SK-MEL-5 (cell line): ENCODE measurements around the gene GALNT2. TPM values are rescaled to one million over a fixed set of nuclear protein-coding genes. Genes with fewer than 3 reads are reported as not detected.

Experiments used
- DNase-seq: peaks from one replicate; pipeline ENCODE4 v3.0.0-alpha.2; 2016; ENCODE audit warnings: low read depth, low spot score
- in situ Hi-C: cut with HindIII; loops from 2 replicates; pipeline ENCODE4 v1.10.0; 2016; ENCODE audit warnings: low sequenced_read_pairs, high pct_unique_total_duplicates, low pct_unique_long_range_greater_than_20kb
- total RNA-seq: library from RNA; depleted of rRNA; stranded (reverse); fragments of >200 nt; shearing (Covaris generic); gene quantifications from 2 replicates; pipeline ENCODE4 v1.2.3, GENCODE V29; 2014

Gene GALNT2
- total RNA-seq, 1 experiment from 2014 or later, result 149 TPM

DNA sequence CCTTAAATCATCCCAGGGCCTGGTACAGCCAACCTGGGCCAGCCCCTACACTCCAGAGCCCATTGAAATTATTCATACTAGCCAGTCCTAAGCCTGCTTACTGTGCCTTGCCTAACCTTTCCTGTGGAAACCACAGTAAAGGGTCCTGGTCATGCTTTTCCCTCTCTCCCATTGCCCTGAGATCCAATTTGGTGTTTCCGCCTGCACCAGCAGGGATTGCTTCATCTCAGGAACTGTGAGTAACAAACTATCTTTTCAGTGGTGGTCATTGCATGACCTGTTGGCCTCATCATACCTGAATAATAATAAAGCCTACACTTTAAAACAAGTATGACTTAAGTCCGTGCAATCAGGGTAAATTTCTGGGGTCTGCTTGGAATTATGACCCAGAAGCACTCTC, 18.7 kb upstream of the GALNT2 start:
- DNase-seq, result no peak
- in situ Hi-C loops, result no loop called here

DNA sequence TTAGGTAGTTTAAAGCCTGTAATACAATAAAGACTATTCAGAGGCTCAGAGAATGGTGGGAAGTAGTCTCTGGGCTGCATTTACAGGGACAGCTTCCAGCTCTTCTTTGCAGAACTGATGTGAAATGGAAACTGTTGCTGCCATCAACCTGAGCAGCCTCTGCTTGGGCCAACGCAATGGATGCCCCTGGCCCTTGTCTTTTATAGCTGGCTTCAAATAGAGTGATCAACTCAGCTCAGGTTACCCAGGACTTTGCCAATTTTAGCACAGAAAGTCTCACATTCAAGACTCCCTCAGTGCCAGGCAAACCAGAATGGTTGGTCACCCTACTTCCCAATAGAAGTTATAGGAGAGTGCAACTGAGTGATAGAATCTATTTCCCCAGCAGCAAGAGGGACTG, 18.1 kb upstream of the GALNT2 start:
- in situ Hi-C loops, result no loop called here
- no peak for DNase-seq

DNA sequence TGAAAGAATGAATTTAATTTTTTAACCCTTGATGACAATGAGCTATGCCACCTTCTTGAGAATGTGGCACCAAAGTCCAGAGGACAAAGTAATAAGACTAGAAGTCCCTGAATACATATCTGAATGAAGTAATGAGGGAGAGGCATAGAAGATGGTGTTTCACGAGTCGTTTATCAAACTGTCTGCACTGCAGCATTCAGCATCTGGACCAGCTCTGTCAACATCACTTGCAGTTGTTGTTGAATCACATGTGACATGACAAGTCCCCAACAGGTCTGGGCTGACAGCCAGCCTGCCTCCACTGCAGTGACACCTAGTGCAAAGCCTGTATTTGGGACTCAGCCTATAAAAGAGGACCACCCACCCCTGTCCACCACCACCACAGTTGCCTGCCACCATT, 17.3 kb upstream of the GALNT2 start:
- no peak for DNase-seq
- in situ Hi-C loops, result no loop called here

DNA sequence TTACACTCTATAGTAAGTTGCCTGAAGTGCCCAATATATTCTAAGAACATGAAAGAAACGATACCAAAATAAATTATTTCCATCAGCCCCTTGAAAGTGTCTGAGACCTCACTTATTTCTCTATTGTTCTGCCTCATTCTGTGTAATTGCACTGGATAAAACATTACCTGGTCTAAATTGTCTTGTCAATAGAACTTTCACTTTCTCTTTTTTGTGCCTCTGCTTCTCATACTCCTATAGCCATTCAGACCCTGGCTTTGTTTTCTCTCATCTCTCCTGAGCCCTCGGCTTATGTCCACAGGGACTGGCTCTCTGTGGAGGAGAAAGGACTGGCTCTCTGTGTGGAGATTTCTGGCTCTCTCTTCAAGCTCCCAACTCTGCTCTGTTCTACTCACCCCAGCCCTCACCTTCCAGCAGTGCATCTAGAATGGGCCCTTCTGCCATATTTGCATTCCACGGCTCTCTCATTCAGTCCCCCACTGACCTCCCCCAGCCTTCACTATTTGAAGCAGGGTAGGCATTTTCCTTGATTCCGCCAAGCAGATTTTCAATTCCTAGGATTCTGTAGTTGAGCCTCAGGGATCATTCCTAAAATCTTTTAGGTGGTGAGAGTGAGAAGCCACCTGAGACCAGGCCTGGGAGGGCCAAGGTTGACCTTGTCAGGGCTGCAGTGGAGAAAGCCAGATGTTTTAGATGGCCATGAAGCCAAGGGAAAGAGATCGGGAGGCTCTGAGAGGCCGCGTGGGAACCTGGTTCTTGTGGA, 15.9 kb upstream of the GALNT2 start:
- no peak for DNase-seq

DNA sequence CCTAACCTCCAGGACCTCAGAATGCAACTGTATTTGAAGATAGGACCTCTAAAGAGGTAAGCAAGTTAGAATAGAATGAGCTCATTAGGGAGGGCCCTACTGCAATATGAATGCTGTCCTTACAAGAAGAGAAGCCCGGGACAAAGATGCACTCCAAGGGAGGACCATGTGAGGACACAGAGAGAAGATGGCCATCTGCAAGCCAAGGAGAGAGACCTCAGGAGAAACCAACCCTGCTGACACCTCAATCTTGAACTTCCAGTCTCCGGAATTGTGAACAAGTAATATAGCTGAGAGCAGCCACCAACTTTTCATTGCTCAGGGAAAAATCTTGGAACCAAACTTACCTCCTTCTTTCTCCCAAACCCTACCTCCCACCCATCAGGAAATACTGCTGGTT, 15.0 kb upstream of the GALNT2 start:
- in situ Hi-C loops, result no loop called here
- no peak for DNase-seq

More for the DNA sequence above, 15.9 kb upstream of the GALNT2 start:
- in situ Hi-C loops, result no loop called here

DNA sequence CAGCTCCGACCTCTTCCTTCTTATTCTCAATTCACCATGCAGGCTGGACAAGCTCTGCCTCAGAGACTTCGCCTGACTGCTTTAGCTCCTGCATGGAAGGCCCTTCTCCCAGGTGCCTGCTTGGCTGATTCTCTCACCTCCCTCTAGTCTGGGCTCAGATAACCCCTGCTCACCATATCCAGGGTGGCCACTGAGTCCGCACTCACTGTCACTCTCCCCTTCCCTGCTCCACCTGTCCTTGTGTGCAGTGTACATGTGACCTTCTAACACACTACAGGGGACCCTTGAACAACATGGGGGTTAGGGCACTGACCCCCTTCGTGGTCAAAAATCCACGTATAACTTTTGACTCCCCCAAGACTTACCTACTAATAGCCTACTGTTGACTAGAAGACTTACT, 14.4 kb upstream of the GALNT2 start:
- in situ Hi-C loops, result no loop called here
- DNase-seq, result no peak

DNA sequence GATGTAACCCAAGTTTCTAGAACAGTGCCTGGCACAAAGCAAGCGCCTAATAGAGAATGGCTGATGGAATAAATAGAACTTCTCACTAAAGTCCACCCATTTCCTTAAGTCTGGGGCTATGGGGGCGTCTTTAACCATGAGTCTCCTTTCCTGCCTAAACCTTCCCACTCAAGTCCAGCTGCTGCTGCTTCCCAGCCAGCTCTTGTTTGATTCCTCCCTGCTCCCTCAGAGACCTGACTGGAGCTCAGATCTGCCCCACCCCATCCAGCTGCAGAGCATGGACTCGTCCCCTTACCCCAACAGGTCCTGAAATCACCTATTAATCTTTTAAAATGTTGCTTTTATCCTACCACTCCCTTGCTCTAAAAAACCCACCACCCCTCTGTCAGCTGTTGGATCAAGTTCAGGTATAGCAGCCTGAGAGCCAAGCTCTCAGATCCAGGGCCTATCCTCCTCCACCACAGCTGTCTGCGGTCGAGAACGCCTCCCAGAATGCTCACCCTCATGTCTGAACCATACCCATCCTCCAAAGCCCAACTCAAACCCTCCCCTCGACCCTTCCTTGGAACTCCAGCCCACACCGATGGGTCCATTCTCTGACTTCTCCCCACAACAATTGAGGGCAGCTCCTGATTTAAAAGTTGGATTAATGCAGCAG, 12.8 kb upstream of the GALNT2 start:
- in situ Hi-C loops, result no loop called here
- no peak for DNase-seq

DNA sequence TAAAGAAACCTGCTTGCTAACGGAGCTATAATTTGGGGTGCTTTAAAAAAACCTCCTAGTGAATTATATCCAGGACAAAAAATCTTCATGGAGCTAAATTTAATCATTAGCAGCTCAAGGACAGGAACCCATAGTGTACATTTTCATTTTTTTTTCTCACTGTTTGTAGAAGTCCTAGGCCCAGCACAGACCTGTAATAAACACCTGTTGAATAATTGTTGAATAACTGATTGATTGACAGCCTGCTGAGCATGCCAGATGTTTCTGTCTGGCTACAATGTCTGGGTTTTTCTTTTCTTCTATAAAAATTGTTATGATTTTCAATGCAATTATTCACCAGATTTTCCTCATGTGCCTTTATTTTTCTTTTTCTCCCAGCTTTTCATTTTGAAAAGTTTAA, 10.9 kb upstream of the GALNT2 start:
- no peak for DNase-seq
- in situ Hi-C loops, result no loop called here

DNA sequence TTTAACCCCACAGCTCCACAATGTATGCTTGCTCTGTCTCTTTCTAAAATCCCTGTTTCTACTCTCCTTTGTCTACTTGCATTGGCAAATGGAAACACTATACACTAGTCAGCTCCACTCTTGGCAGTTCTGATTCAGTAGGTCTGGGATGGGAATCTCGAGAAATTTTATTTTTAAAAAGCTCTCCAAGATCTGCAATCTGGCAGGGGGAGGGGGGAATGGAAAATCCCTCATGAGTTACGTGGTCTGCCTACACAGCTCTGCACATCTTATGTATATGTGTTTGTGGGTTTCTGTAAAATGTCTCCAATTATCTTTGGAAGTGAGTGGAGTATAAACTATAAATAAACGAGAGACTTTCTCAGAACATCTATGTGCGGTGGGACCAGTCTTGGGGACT, 9.9 kb upstream of the GALNT2 start:
- DNase-seq, result no peak

DNA sequence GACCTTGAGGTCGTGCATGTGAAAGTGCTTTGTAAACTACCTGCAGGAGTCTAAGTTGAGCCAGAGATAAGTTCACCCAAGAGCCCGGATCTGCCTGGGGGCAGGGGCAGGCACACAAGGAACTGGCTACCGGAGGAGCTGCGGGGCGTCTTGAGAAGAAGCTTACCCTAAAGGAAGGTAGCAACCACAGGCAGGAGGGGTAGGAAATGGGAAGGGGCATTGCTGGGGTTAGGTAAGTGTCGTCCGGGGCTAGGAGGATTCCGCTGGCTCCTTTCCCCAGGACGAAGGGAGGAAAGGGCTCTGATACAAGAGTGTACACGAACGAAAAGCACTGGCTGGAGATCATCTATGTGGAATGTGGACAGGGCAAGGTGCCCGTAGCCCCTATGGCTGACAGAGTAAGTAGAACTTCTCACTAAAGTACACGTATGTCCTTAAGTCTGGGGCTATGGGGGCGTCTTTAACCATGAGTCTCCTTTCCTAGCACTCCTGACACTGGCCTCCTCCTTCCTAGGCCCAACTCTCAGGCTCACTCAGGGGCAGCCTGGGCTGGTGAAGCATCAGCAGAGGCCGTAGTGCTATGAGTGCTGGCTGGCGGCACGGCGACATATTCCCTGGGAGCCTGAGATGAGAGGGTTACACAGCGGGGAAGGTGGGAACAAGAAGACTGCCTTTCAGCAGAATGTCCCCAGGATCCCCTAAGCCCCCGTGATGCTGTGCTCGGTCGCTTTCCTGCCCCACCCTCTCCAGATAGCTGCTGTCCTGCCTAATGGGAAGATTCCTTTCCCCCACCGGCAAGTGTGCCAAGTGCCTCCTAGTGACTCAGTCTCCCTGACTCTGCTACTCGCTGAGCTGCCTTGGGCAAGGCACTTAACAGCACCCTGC, 9.1 kb upstream of the GALNT2 start:
- DNase-seq, result no peak
- in situ Hi-C loops, result no loop called here

More for the DNA sequence above, 9.9 kb upstream of the GALNT2 start:
- in situ Hi-C loops, result no loop called here

DNA sequence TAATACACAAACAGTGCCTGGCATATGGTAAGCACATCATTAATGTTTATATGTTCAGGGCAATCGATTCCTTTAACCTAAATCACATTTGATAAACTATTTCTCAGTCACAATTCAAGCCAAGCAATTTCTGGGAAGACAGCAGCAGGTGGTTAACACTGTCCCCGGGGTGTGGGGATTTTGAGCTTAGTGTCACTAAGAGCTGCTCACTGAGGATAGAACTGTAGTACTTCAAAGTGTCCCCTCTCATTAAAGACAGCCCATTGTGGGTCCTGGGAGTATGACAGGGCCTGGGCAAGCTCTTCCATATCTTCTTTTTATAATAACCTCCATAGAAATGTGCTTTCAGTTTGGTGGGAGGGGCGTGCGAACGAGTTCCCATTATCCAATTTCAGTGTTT, 8.4 kb upstream of the GALNT2 start:
- in situ Hi-C loops, result no loop called here
- no peak for DNase-seq

DNA sequence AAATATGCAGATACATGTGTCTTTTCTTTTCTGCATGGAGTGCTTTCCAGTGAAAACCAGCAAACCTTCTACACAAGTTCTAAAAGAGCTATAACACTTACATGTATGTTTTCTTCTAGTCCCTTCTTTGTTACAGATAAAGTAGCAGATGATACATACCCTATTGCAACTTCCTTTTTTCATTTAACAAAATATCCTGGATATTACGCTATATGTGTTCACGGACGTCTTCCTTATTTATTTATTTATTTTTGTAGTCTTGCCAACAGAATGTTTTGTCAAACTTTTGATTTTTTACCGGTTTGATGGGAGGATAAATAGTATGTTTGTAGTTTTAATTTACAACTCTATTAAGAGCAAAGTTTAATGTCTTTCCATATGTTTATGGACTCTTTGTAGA, 5.2 kb upstream of the GALNT2 start:
- in situ Hi-C loops, result no loop called here
- no peak for DNase-seq

DNA sequence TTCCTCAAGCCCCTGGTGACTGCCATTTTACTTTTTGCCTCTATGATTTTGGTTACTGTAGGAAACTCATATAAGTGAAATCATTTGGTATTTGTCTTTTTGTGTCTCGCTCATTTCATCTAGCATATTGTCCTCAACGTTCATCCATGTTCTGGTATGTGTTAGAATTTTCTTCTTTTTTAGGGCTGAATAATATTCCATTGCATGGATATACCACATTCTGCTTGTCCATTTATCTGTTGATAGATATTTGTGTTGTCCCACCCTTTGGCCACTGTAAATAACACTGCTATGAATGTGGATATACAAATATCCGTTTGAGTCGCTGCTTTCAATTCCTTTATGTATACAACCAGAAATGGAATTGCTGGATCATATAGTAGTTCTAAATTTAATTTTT, 4.5 kb upstream of the GALNT2 start:
- no peak for DNase-seq
- in situ Hi-C loops, result no loop called here

DNA sequence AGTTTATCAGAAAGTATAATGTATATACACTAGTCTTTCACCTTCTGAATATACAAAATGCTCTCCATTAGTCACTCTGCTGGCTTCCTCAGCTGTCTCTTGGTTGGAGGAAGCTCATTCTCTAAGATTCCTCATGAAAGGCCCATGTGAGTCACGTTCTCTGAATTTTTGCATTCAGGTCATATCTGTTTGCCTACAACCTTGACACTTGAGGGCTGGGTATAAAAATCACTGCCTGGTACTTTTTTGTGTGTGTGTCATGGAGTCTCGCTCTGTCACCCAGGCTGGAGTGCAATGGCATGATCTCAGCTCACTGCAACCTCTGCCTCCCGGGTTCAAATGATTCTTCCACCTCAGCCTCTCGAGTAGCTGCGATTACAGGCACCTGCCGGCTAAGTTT, 2.8 kb upstream of the GALNT2 start:
- in situ Hi-C loops, result no loop called here
- no peak for DNase-seq

DNA sequence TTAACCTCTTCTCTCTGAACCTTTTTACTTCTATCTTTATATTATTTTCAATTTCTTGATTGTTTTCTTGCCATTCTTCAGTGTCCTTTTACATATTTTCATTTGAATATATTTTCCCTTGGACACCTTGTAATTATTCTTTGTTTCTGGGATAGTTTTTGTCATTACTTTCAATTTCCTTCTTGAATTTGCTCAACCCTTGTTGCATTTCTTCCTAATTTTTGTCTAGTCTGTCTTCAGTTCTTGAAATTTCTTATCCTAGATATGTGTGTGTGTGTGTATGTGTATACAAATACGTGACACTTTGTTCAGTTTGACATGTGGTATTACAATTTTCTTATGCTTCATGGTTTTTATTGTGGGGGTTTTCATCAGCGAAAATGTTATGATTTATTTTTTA, 1.9 kb upstream of the GALNT2 start:
- in situ Hi-C loops, result no loop called here
- no peak for DNase-seq

DNA sequence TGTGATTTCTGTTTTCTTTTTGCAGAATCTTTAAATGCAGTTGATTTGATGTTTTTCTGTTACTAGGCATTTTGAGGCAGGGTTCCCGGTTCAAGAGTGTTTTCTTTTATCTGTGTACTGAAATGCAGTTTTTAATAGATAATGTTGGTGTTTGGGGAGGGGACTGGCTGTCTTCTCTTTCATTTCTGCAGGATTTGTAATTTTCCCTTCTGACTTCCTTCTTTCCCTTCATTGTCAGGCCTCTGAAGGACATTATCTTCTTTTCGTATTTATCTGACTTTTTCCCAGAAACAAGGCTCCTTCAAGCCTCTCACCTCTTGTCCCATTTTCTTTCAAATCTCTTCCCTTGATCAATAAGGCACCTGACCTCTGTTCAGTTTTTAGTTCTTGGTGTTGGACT, 1.5 kb upstream of the GALNT2 start:
- in situ Hi-C loops, result no loop called here

DNA sequence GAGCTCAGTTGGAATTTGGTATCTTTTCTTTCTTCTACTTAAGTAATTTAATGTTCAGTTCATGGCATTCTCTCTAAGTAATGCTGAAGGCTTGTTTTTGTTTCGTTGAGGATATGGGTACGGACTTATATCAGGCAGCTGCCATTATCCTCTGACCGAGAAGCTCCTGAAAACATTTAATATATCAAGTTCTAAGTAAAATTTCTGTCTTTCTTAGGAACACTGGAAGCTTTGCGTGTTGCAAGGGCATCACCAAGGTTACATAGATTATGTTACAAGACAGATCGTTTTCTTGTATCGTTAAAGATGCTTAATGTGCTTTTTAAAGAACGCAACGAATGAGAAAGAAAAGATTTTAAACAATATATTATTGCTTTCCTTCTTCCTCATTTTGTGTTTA, 1.0 kb upstream of the GALNT2 start:
- in situ Hi-C loops, result no loop called here
- no peak for DNase-seq

More for the DNA sequence above, 1.5 kb upstream of the GALNT2 start:
- no peak for DNase-seq

DNA sequence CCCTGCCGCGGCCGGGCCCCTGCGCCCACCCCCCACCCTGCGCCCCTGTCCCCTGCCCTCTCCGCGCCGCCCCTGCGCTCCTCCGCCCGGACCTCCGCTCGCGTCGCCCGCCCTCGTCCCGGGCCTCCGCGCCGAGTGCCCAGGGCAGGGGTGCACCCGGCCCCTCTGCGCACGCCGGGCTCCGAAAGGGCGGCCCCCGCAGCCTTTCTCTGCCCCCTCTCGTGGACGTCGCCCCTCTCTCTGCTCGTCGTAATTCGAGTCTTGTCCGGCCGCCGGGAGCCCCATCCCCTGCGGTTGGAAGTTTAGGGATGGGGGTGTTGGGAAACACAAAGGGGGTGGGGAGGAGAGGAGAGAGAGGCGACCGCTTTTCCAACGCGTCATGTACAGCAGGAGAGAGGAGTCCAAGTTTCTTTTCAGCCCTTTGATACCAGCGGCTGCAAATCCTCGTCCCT, 407 bp downstream of the GALNT2 start:
- DNase-seq, result peak; percentile 26
- in situ Hi-C loops, result no loop called here
